ENCODE measurements around the gene CTNND2.

- TF ChIP-seq, protein P1, sequence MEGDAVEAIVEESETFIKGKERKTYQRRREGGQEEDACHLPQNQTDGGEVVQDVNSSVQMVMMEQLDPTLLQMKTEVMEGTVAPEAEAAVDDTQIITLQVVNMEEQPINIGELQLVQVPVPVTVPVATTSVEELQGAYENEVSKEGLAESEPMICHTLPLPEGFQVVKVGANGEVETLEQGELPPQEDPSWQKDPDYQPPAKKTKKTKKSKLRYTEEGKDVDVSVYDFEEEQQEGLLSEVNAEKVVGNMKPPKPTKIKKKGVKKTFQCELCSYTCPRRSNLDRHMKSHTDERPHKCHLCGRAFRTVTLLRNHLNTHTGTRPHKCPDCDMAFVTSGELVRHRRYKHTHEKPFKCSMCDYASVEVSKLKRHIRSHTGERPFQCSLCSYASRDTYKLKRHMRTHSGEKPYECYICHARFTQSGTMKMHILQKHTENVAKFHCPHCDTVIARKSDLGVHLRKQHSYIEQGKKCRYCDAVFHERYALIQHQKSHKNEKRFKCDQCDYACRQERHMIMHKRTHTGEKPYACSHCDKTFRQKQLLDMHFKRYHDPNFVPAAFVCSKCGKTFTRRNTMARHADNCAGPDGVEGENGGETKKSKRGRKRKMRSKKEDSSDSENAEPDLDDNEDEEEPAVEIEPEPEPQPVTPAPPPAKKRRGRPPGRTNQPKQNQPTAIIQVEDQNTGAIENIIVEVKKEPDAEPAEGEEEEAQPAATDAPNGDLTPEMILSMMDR (IDR thresholded peaks at IDR 0.05) = no peak
- no peak for TF ChIP-seq POLR2A (IDR thresholded peaks at IDR 0.05)
These were observed 110.8 kb downstream of the CTNND2 start for GRCh38 chr5:11793396-11793795.

Measured in thyroid gland (tissue), 4 donors.